Measurements from ENCODE around the gene TNFAIP3. TPM values are rescaled to one million over a fixed set of nuclear protein-coding genes. Genes with fewer than 3 reads are reported as not detected.

Gene TNFAIP3
- total and polyA plus RNA-seq, 2 of the 8 experiments (the other 6 are each of a cell fraction or from before 2014, with no cell fraction given): 1.6 to 2.0 TPM

- TF ChIP-seq RNF2 (IDR thresholded peaks at IDR 0.05; ENCODE audit: borderline replicate concordance, low read depth, low read length, missing control alignments, poor library complexity, severe bottlenecking): peak; percentile 47
- no peak for TF ChIP-seq EZH2 (IDR thresholded peaks at IDR 0.05; ENCODE audit: low read depth, low read length, severe bottlenecking)
- 0 out of 2 replicates have a peak, but pooled peaks have one; percentile 10 for TF ChIP-seq CREB1 (IDR thresholded peaks at IDR 0.05)
- no peak for TF ChIP-seq E2F6 (IDR thresholded peaks at IDR 0.05)
- TF ChIP-seq TAF7 (optimal IDR thresholded peaks at IDR 0.05; ENCODE audit: borderline replicate concordance, low read depth, low read length): peak; percentile 36
- TF ChIP-seq YY1 (IDR thresholded peaks at IDR 0.05; ENCODE audit: low read depth, low read length): no peak
- no peak for TF ChIP-seq CEBPB (IDR thresholded peaks at IDR 0.05; ENCODE audit: low read depth, low read length)
- no peak for TF ChIP-seq BCL11A (IDR thresholded peaks at IDR 0.05; ENCODE audit: low read depth in 2 of 2, low read length in 2 of 2)
- peak; percentile 55; the same call in 1 of the 2 replicates for TF ChIP-seq BACH1 (IDR thresholded peaks at IDR 0.05; ENCODE audit: low read length)
- TF ChIP-seq TBP (IDR thresholded peaks at IDR 0.05; ENCODE audit: low read depth, low read length): no peak
- no peak for TF ChIP-seq CBX5 (IDR thresholded peaks at IDR 0.05; ENCODE audit: low read depth, low read length)
- TF ChIP-seq POU5F1 (IDR thresholded peaks at IDR 0.05; ENCODE audit: low read depth, low read length): no peak
- TF ChIP-seq ASH2L (IDR thresholded peaks at IDR 0.05; ENCODE audit: low read length): peak; percentile 9
- 0 out of 2 replicates have a peak, but pooled peaks have one; percentile 19 for TF ChIP-seq TEAD4 (IDR thresholded peaks at IDR 0.05; ENCODE audit: low read depth, low read length)
- no peak for TF ChIP-seq FOSL1 (IDR thresholded peaks at IDR 0.05; ENCODE audit: insufficient read depth, low read depth, low read length)
- TF ChIP-seq TAF1 (IDR thresholded peaks at IDR 0.05; ENCODE audit: low read depth, low read length): peak; percentile 47; the same call in 1 of the 2 replicates
- TF ChIP-seq JUN (IDR thresholded peaks at IDR 0.05; ENCODE audit: low read depth, low read length): no peak
- TF ChIP-seq SIRT6 (IDR thresholded peaks at IDR 0.05; ENCODE audit: low read length): no peak
- TF ChIP-seq GABPA (IDR thresholded peaks at IDR 0.05; ENCODE audit: borderline replicate concordance, insufficient read depth, low read length): no peak
- TF ChIP-seq SAP30 (IDR thresholded peaks at IDR 0.05; ENCODE audit: insufficient read depth, insufficient replicate concordance, low read length): no peak
- TF ChIP-seq ATF2 (IDR thresholded peaks at IDR 0.05; ENCODE audit: low read length): no peak
Measured at GRCh38 chr6:137866914-137867684, at the start of gene TNFAIP3 (continued).
